ENCODE results near the gene SEC31A.

The SEC31A gene

GRCh38 chr4:82901183-82901718 lies 10.3 kb upstream of the SEC31A start:
- no peak for TF ChIP-seq CTCF (conservative IDR thresholded peaks at IDR 0.05; ENCODE audit: control insufficient read depth, insufficient read depth, low read depth, low read length)
- DNase-seq (ENCODE audit: low read depth) = no peak
- H3K4me3 ChIP-seq (ENCODE audit: control insufficient read depth, low read depth, low read length) = peak overlapping the region; percentile 82

GRCh38 chr4:82900411-82901182 lies 9.6 kb upstream of the SEC31A start, which contains the start of gene THAP9:
Gene THAP9, plus strand, starts transcription at chr4:82900735. Its CDS starts 68 bp downstream, at chr4:82900803.
- peak; percentile 99 for DNase-seq (ENCODE audit: low read depth)
- peak within 1 kb of the TSS; percentile 82 for H3K4me3 ChIP-seq (ENCODE audit: control insufficient read depth, low read depth, low read length)
- no peak for TF ChIP-seq CTCF (conservative IDR thresholded peaks at IDR 0.05; ENCODE audit: control insufficient read depth, insufficient read depth, low read depth, low read length)

- H3K4me3 ChIP-seq (ENCODE audit: control insufficient read depth, low read depth, low read length) = peak overlapping the region; percentile 82
- no peak for DNase-seq (ENCODE audit: low read depth)
- TF ChIP-seq CTCF (conservative IDR thresholded peaks at IDR 0.05; ENCODE audit: control insufficient read depth, insufficient read depth, low read depth, low read length) = no peak
Measured at GRCh38 chr4:82900066-82900410, 9.1 kb upstream of the SEC31A start.

GRCh38 chr4:82899374-82900065 lies 8.6 kb upstream of the SEC31A start:
- DNase-seq (ENCODE audit: low read depth) = peak; percentile 40
- peak overlapping the region; percentile 82 for H3K4me3 ChIP-seq (ENCODE audit: control insufficient read depth, low read depth, low read length)
- TF ChIP-seq CTCF (conservative IDR thresholded peaks at IDR 0.05; ENCODE audit: control insufficient read depth, insufficient read depth, low read depth, low read length) = no peak

GRCh38 chr4:82898322-82899243 lies 7.6 kb upstream of the SEC31A start:
- peak overlapping the region; percentile 82 for H3K4me3 ChIP-seq (ENCODE audit: control insufficient read depth, low read depth, low read length)
- peak; percentile 95 for DNase-seq (ENCODE audit: low read depth)
- peak; percentile 36 for TF ChIP-seq CTCF (conservative IDR thresholded peaks at IDR 0.05; ENCODE audit: control insufficient read depth, insufficient read depth, low read depth, low read length)

- DNase-seq (ENCODE audit: low read depth) = no peak
- no peak overlapping the region for H3K4me3 ChIP-seq (ENCODE audit: control insufficient read depth, low read depth, low read length)
- TF ChIP-seq CTCF (conservative IDR thresholded peaks at IDR 0.05; ENCODE audit: control insufficient read depth, insufficient read depth, low read depth, low read length) = no peak
Measured at GRCh38 chr4:82896755-82897154, 5.8 kb upstream of the SEC31A start.

Data from fibroblast of mammary gland (primary cell).